Activated CD4-positive, alpha-beta T cell treated with anti-CD3 and anti-CD28 coated beads for 1 hour (primary cell): Measurements from ENCODE around the gene ADIPOR2.

ENCODE experiments used
- DNase-seq: peaks from one replicate; pipeline ENCODE4 v3.0.0-alpha.2; 2020

The ADIPOR2 gene

DNA sequence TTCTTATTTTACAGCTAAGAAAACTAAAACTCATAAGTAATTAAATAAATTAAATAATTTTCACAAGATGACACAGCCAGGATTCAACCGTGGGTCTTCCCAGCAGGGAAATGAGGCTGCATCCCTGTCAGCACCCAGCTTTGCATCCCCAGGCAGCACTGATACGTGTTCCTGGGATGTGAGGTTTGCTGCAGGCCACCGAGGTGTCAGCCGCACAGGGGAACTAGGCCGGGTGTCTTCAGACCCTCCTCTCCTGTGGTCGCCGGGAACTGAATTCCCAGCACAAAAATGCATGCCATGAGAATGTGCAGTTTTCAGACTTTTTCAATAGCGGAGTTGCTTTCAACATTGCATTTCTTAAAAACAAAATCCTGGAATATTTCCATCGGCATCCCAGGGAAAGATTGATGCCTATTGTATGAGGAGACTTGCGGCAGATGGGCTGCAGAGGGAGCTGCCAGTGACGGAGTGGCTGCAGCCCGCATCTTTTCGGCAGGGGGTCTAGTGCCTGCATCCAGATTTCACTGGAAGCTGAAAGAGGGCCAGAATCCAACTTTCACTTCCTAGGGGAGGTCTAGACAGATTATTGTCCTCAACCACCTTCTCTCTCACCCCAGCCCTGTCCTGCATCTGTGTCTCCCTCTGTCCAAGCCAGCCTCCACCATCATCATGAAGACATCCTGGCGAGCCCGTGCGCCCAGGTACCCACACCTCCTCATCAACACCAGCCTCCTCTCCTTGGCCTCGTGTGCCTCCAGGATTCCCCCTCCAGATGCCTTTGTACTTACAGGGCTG is 142.1 kb downstream of the ADIPOR2 start:
- no peak for DNase-seq

DNA sequence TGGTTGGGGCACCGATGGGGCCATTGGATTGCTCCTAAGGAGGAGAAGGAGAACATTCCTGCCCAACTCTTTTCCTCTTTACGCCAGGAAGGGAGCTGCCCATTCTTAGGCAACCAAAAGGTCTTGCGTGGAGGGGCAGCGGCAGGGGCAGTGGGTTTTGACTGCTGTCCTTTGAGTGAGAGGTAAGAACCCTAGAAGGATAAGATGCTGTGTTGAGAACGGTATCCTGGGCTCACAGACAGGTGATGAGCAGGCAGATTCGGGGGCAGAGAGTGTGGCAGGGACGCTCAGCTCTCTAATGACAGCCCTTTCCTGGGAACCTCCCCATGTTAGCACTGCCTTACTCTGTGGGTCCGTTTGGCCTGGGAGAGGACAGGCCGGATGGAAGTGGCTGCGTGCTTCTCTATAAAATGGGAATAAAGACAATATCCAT is 142.7 kb downstream of the ADIPOR2 start:
- DNase-seq = no peak

DNA sequence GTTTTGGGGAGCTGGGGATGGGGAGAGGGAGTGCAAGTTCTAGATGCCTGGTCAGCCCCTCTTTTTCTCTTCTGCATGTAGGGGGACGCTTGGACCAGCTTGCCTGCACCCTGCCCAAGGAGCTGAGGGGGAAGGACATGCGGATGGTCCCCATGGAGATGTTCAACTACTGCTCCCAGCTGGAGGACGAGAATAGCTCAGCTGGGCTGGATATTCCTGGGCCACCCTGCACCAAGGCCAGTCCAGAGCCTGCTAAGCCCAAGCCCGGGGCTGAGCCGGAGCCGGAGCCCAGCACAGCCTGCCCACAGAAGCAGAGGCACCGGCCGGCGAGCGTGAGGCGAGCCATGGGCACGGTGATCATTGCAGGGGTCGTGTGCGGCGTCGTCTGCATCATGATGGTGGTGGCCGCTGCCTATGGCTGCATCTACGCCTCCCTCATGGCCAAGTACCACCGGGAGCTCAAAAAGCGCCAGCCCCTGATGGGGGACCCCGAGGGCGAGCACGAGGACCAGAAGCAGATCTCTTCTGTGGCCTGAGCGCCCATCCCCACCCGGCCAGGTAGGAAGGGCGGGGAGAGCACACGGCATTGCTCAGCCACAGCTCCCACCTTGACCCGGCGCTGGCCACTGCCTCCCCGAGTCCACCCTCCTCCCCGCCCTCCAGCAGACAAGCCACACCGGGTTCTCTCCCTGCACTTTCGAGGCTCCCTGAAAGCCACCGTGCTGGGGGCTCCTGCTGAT is 143.5 kb downstream of the ADIPOR2 start:
- no peak for DNase-seq

DNA sequence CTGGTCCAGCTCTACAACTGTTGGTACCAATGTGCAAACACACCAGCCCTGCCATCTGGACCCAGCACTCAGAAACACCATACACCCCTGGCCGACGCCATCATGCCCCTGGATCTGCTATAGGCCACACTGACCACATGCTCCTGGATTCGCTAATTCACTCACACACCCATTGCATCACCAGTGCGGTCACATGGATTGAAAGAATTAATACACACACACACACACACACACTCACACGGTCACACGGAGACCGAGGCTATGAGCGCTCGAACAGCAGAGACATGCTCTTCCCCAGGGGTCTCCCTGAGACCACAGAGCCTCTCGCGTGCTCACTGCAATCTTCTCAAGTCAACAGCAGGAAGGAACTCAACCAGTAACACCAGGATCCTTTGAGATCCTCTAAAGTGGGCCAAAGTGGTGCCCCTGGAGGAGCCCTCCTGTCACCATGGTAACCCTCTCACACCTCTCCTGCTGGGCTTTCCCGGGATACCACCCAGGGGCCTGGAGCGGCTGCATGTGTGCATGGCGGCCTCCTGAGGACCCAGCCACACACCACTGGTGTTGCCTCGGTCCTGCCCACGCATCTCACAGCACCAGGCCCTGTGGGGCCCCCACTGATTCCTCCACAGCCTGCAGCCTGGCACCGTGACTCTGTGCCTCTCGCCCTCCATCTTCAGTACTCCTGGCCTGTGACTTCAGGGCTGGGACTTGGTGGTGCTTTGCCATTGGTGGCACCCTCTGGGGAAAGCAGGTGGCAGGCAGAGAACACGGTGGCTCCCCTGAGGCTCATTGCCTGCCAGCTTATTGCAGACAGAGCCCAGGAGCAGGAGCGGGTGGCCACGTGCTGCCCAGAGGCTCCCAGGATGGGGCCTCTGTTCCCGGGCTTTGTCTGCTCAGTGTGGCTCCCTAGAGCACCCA is 144.6 kb downstream of the ADIPOR2 start:
- DNase-seq = no peak

DNA sequence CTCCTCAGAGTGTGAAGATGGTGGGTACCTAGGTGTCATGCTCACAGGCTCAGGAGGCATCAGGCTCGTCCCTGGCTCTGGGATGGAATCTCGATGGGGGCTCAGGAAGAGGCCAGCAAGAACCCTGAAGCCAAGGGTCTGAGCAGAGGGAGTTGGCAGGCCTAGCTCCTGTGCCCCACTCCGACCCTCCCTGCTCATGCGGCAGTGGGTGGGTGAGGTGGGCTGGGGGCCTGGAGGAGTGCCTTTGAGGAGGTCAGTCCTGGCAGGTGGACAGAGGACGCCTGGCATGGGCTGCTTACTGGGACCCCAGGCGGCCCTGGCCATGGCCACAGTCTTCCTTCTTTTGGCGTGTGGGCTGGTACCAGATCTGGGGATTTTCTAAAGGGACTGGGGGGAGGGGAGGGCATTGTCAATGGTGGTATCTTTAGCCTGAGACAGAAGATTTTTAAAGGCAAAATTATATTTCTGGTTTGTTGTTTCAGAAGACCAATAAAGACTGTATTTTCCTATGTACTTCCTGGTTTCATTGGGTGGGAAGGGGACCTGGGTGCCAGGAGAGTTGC is 145.5 kb downstream of the ADIPOR2 start:
- DNase-seq = no peak

DNA sequence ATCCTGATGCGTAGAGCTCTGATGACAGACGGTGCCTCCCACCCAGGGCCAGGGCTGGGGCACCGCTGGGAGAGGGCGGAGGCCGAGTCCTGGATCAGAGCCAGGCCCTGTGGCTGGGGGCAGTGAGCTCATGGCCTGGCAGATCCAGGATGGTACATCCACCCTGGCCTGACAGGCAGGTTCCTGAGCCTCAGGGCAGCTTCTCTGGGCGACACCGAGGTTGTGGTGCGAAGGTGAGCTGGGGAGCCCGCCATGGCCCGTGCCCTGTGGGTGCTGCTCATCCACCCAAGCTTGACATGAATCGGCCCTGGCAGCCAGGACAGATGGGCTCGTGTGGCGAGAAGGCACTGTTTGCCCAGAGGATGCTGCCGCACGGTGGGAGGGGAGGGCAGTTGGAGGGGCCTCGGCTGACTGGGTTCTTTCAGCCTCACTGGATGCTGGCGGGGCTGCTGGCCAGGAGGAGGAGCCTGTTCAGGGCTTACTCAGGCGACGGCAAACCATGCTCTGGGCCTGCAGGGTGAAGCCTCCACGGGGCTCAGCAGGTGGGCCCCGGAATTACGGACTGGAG is 146.1 kb downstream of the ADIPOR2 start:
- no peak for DNase-seq

DNA sequence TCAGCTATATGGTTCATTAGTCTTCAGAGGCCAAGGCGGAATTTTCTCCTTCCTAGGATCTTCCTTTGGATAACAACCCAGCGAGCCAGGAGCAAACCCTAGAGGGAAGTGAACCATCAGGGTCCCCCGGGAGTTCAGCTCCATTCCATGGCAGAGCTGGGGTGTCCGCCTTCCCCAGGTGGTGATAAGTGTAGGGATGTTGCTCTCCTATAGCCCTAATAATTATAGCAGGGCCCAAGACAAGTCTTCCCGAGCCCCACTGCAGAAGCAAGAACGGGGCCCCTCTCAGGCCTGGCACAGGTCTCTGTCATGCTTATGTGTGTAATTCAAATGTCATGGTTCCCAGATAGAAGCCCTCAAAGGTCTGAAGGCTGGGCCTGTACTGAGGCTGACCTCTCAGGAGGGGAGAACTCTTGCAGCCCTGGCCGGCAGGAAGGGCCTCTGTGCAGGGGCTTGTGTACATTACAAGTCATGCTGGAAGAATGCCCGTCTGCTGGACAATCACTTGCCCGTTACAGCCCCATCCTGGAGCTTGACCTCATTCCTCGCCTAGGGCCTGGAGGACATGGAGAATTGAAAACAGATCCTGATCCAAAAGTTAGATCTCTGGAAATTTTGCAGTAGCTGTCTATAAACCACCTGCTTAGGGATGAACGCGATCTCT is 146.8 kb downstream of the ADIPOR2 start:
- no peak for DNase-seq
